KOPT-K1 (cell line): ENCODE data around the gene FOXD4.
"Not testable (repeated sequence)": the region's sequence is repeated elsewhere in the genome, so short reads cannot be mapped to it uniquely, and the experiment has no call there.

ENCODE experiments used
- H3K27ac ChIP-seq: fragments of 200-600 bp; sonication (generic); 2 replicates; pipeline ENCODE4 v1.5.1; 2016; ENCODE audit warnings: antibody characterized with exemption, mild to moderate bottlenecking, low read depth, low read length; ENCODE audit not compliant: poor library complexity, severe bottlenecking
- H3K36me3 ChIP-seq: fragments of 200-600 bp; sonication (generic); 2 replicates; pipeline ENCODE4 v1.5.1; 2017; ENCODE audit warnings: antibody characterized with exemption, mild to moderate bottlenecking, low read length, moderate library complexity; ENCODE audit not compliant: insufficient read depth
- H3K9me3 ChIP-seq: fragments of 200-600 bp; sonication (generic); 2 replicates; pipeline ENCODE4 v1.5.1; 2017; ENCODE audit warnings: antibody characterized with exemption, low read length, mild to moderate bottlenecking; ENCODE audit not compliant: insufficient read depth, poor library complexity, severe bottlenecking

Gene FOXD4

GRCh38 chr9:73076-73899 lies 44.9 kb downstream of the FOXD4 start:
- not testable (repeated sequence) for H3K9me3 ChIP-seq, H3K36me3 ChIP-seq, H3K27ac ChIP-seq
